ENCODE data around the gene PAXIP1.

DNA sequence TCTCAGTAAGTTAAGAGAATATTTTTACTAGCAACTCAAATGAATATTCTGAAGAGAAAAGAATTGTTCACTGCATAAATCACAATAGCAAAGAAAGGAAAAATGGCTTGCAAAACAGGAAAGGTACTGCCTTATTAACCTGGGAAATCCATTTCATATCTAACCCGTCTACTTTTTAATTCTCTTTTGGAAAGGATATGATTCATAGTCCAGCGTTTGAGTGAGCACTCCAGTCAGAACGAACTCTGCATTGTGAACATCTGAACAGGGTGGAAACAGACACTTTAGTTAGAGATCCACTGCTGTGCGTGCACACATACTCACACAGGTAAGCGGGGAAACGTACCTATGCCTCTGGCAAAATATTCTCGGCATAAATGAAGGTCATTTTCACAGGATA lies 56.8 kb downstream of the PAXIP1 start:
- TF ChIP-seq, protein P1, sequence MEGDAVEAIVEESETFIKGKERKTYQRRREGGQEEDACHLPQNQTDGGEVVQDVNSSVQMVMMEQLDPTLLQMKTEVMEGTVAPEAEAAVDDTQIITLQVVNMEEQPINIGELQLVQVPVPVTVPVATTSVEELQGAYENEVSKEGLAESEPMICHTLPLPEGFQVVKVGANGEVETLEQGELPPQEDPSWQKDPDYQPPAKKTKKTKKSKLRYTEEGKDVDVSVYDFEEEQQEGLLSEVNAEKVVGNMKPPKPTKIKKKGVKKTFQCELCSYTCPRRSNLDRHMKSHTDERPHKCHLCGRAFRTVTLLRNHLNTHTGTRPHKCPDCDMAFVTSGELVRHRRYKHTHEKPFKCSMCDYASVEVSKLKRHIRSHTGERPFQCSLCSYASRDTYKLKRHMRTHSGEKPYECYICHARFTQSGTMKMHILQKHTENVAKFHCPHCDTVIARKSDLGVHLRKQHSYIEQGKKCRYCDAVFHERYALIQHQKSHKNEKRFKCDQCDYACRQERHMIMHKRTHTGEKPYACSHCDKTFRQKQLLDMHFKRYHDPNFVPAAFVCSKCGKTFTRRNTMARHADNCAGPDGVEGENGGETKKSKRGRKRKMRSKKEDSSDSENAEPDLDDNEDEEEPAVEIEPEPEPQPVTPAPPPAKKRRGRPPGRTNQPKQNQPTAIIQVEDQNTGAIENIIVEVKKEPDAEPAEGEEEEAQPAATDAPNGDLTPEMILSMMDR (IDR thresholded peaks at IDR 0.05): no peak
- TF ChIP-seq POLR2A (IDR thresholded peaks at IDR 0.05): no peak

All from thyroid gland (tissue), 4 donors.